HG02981 (cell line): ENCODE results near the gene B3GNT7.
"Not testable (repeated sequence)": the region's sequence is repeated elsewhere in the genome, so short reads cannot be mapped to it uniquely, and the experiment has no call there.

Source experiments
- ATAC-seq: cut with Tn5 transposase; IDR thresholded peaks from one replicate; pipeline ENCODE4 v1.9.1; 2021; ENCODE audit warnings: mild to moderate bottlenecking, moderate library complexity; ENCODE audit not compliant: unreplicated experiment

The B3GNT7 gene, protein sequence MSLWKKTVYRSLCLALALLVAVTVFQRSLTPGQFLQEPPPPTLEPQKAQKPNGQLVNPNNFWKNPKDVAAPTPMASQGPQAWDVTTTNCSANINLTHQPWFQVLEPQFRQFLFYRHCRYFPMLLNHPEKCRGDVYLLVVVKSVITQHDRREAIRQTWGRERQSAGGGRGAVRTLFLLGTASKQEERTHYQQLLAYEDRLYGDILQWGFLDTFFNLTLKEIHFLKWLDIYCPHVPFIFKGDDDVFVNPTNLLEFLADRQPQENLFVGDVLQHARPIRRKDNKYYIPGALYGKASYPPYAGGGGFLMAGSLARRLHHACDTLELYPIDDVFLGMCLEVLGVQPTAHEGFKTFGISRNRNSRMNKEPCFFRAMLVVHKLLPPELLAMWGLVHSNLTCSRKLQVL

DNA sequence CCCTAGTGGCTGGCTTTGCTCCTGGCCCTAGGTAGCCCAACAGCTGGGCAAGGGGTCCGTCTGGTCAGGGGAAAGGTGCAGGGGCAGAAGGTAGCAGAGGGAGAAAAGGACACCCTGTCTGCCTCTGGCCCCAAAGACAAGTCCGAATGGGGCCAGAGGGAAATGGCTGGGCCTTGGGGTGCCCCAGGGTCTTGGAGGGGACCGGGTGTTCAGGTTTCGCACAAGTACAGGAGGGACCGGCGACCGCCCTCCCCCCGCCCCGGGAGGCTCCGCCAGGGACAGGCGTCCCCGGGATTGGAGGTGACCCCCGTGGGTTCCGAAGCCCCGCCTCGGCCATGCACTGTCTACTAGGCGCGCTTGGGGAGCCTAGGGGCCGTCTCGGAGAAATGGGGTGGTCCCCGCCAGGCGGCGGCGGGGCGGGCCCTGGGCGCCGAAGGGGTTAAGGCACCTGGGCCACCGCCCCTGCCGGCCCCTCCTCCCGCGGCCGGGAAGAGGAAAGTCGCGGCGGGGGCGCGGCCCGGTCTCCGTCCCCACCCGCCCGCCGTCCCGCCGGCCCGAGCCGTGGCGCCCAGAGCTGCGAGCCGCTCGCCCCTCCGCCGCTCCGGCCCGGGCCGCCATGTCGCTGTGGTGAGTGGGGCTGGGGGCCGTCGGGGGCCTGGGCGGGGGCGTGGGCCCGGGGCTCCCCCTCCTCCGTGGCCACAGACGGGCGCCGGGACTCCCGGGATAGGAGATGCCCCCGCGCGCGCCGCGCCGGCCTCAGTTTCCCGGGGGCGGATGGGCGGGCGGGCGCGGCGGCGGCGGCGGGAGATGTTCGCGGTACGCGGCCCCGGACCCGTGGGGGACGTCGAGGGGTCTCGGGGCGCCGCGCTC is at the start of gene B3GNT7:
Gene B3GNT7, plus strand, starts transcription at position 523 of the 870 bp plus-strand sequence. Its CDS starts 94 bp downstream, at position 617.
- no peak for ATAC-seq

DNA sequence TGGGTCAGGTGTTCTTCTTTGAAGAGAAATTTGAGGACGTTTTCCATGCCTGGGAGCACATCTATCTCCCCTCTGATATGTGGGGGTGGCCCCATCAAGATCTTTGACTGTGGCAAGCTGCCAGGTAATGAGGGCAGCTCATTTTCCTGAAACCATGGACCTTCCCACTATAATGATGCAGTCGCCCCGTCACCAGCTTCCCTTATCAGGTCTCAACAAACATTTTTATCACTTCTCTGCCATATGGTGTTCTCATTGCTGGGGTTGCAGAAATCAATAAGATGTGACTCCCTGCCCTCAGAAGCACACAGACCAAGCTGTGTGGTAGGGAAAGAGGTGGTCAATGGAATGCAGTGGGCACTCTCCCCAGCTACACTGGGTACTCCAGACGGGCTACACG is 48.4 kb upstream of the B3GNT7 start:
- no peak for ATAC-seq

DNA sequence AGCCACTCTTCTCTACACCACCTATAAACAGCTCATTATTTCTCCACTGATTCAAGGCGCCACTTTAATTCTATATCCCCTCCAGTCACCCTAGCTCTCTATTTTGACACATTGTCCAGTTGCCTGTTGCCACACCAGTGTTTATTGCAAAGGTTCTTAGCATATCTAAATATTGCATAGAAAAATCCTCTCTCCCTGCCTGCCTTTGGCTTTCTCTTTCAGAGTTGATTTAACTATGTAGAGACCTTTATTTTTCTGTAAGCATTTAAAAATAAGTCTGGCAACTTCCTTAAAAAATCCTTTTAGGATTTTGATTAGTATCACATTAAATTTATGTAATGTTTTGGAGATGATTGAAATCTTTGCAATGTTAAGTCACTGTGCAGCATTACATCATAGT is 47.9 kb upstream of the B3GNT7 start:
- ATAC-seq: no peak

DNA sequence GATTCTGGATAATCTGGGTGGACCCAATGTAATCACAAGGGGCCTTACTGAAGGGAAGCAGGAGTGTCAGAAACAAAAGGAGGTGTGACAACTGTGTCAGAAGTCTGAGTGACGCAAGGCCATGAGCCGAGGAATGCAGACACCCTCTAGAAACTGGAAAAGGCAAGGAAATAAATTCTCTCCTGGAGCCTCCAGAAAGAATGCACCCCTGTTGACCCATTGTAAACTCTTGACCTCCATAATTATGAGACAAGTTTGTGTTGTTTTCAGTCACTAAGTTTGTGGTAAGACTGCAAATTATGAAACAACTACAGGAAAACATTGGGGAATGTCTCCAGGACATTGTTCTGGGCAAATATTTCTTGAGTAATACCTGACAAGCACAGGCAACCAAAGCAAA is 47.3 kb upstream of the B3GNT7 start:
- no peak for ATAC-seq

DNA sequence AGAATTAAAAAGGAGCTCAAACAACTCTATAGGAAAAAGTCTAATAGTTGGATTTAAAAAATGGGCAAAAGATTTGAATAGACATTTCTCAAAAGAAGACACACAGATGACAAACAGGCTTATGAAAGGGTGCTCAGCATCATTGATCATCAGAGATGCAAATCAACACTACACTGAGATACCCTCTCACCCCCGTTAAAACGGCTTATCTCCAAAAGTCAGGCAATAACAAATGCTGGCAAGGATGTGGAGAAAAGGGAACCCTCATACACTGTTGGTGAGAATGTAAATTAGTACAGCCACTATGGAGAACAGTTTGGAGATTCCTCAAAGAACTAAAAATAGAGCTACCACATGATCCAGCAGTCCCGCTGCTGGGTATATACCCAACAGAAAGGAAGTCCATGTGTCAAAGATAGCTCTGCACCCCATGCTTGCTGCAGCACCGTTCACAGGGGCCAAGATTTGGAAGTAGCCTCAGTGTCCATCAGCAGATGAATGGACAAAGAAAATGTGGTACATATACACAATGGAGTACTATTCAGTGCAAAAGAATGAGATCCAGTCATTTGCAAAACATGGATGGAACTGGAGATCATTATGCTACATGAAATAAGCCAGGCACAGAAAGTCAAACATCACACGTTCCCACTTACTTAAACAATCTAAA is 46.7 kb upstream of the B3GNT7 start:
- ATAC-seq: no peak

DNA sequence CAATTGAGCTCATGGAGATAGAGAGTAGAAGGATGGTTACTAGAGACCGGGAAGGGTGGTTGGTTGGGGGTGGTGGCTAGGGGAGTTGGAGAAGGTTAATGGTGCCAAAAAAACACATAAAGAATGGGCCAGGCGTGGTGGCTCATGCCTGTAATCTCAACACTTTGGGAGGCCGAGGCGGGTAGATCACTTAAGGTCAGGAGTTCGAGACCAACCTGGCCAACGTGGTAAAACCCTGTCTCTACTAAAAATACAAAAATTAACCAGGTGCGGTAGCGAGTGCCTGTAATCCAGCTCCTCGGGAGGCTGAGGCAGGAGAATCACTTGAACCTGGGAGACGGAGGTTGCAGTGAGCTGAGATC is 46.2 kb upstream of the B3GNT7 start:
- ATAC-seq: not testable (repeated sequence)

DNA sequence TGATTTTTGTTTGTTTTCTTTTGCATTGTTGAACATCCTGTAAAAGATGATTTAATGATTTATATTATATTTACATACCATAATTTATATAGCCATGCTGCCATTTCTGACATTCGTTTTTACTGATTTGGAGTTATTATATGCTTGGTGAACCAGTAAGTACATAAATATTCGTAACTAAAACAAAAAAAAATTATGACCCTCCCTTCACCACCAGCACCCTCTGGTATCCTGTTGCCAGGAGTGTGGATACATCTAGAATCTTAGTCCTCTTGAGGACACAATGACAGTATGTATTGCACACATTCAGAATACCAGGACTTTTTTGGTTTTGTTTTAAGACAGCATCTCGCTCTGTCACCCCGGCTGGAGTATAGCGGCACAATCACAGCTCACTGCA is 43.9 kb upstream of the B3GNT7 start:
- ATAC-seq: no peak

DNA sequence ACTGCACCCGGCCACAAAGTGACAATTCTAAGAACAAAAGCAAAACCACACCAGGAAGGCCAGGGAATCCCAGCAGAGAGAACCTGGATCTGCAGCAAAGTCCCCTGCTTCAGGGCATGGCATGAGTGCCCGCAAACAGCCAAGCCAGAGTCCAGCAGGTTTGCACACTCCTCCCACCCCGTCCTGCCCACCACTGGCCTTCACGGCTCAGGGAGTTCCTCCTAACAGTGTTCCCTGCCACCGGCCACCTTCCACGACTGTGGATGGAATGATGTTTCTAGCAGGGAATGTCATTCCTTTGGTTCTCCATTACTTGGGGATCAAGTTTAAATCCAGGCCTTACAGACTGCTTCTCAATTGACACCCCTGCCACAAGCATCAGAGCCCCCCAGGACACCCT is 42.0 kb upstream of the B3GNT7 start:
- no peak for ATAC-seq

DNA sequence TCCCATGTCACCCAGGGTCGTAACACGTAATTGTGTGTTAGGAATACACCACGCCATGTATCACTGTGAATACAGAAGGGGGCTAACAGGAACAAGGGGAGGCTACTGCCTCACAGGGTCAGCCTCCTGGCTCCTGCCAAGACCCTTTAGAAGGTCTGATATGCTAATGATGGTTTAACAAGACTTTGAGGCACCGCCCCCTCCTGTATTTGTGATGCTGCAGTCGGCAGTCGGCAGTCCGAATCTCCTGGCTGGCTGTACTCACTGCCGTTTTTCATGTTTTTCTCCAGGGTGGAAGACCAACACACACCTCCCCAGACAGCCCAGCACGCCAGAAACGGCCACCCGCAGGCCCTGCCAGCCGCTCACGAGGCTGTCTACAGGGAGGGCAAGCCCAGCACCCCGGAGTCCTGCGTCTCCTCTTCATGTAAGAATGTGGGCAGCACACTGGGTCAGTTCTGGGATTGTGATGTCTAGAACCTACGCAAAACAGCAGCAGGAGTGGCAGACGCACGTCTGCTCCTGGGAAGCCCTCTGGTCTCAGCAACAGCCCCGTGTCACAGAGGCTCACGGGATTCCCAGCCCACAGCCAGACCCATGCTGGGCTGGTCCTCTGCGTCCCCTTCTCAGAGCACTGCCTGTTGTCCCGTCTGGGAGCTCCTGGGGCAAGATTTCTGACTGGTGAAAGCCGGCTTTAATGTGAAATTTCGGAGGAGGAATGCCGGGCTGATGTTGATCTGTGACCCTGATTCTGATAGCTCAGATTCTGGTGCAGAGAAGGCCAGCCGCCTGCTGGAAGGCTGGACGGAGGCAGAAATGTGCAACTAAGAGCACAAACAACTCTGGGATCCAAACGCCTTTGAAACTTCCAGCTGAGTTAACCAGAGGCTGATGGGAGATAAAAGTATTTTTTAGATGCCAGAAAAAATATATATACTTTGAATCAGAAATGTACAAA is 39.7 kb upstream of the B3GNT7 start:
- no peak for ATAC-seq

DNA sequence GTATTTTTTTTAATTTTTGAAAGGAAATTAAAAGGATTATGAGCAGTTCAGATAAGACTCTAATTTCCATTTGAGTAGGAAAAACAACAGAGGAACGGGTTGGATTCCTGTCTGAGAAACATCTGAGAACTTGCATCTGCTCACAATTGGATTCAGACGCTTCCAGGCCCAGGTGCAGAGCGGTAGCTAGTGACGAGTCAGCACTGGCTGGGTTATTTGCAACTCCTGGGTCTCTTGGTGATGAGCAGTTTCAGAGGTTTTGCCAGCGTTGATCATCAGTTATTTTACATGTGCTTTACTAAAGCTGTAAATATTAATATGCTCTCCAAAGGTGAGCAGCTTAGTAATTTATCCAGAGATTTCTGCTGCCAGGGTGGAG is 39.1 kb upstream of the B3GNT7 start:
- ATAC-seq: no peak

DNA sequence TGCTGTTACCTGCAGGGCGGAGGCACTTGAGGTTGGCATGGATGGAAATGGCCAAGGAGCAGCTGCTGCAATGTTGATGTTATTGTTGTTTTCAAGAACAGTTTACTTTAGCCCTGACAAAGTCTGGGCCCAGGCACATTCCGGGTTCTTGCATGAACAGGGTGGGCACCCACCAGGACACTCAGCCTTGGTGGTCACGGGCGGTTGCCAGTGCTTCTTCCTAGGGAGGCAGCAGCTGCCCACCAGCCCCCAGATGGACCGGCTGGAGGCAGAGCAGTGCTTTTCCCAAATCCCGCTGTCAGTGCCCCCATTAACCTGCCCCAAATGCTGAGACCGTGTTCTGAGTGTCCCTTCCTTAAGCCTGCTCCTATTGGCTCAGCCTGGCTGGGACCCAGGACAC is 38.5 kb upstream of the B3GNT7 start:
- ATAC-seq: no peak

DNA sequence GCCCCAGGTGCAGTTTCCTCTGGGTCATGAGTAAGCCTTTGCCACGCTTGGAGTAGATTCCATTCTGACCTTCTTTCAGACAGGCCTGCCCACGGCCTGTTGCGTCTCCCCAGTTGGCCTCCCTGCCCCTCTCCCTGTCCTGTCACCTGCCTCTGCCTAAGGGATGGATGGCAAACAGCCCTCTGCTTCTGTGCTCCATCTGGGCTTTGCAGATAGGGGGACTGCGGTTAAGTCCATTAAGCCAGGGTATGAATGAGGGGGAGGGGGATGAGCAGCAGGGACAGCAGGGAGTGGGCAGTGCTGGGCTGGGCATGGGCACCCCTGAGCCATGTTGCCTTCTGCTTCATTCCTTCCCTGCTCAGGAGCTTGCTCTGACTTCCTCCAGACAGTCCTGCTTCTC is 37.6 kb upstream of the B3GNT7 start:
- no peak for ATAC-seq

DNA sequence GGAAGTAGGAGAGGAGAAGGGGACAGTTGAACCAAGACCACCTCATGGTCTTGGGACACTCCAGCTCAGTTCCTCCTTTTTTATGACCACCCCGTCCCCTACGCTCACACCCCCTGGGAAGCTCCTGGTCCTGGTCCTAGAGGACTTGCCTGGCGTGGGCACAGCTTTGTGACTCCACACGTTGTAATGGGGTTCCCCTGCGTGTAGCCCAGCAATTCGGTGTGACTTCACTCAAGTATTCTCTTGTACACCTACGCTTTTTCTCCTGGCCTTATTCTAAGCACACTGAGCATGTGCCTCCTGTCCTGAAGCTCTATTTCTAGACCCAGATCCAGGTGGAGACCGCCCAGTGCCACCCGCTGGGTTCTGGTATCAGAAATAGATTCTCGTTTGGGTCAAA is 36.1 kb upstream of the B3GNT7 start:
- ATAC-seq: no peak

DNA sequence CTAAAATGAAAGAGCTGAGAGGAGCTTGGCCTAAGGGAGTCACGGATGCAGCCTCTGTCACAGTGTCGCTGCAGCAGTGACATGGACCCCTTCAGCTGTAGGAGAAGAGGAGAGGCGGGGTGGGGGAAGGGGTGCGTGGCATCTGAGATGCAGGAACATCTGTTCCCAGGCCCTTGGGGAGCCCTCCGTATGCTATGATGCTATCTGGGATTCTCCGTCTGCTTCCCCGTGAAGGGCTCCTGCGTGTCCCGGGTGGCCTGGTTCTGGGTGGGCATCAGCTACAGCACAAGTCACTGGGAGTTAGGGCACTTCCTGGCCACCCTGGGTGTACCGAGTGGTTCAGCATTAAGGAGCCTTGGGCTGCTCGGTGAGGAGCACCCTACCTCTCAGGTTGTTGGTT is 35.6 kb upstream of the B3GNT7 start:
- no peak for ATAC-seq

DNA sequence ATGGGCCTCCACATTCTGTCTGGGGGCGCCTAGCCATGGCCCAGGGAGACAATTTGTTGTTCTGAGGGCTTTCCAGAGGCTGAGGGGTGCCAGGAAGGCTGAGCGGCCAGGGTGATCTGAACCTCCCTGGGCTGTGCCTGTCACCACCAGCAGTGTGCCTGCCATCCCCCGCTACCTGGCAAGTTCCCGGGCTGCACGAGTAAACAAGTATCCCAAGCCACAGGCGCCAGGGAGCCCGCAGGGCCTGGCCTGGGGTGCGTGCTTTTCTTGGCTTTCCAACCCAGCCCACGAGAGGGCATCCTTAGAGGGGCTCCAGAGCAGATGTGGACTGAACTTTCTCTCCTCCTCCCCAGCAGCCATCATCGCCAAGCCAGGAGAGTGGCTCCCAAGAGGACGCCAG is 35.1 kb upstream of the B3GNT7 start:
- no peak for ATAC-seq

DNA sequence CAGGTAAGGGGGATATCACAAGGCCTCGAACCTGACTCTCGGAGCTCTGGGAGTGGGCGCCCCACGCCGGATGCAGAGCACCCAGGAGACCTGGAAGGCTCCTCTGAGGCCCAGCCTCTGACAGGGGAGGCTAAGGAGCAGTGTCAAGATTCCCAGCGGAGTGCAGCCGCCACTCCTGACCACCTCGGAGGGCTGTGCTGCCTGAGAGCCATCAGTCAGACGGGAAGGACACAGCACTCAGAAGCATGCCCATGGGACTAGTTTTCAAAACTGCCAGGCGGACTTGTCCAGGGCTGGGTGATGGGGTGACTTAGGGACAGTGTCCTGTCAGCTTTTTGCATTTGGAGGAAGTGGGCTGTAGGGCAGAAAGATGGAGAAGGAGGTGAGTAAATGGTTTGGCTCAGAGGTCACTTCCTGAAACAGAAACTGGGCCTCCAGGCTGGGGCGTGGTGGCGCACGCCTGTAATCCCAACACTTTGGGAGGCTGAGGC is 34.6 kb upstream of the B3GNT7 start:
- no peak for ATAC-seq

DNA sequence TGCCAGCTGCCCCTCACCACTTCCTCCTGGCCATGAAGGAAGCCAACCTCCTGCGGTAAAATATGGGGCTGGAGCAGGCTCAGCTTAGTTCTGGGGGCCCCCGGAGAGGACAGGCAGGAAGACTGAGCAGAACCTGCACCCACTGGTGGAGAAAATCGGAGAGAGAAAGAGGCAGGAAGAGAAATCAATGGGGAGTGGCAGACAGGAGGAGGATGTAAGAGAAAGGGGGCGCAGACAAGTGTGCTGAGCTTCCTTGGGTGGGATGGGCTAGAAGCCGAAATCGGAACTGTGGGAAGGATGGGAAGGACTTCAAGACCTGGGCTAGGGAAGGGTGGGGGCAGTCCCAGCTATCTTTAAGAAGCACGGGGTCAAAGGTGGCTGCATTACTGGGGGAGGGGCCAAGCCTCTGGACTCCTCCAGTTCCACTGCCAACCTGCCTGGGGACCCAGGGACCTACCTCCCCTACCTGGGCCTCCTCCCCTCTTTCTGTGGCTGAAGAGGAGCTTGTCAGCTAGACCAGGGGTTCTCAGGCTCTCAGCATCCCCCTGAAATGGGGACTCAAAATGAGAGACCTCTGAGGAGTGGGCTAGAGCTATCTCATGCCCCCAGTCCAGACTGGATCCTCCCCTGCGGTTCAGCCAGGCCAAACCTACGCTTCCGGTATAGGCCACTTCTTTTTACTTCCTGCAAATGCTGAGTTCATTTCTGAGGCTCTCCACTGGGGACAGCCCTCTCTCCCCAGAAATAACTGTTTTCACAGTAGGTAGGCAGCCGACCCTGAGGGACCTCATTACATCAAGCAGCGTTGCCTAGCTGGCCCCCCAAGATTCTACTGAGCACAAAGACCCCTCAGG is 33.6 kb upstream of the B3GNT7 start:
- peak; percentile 97 for ATAC-seq

DNA sequence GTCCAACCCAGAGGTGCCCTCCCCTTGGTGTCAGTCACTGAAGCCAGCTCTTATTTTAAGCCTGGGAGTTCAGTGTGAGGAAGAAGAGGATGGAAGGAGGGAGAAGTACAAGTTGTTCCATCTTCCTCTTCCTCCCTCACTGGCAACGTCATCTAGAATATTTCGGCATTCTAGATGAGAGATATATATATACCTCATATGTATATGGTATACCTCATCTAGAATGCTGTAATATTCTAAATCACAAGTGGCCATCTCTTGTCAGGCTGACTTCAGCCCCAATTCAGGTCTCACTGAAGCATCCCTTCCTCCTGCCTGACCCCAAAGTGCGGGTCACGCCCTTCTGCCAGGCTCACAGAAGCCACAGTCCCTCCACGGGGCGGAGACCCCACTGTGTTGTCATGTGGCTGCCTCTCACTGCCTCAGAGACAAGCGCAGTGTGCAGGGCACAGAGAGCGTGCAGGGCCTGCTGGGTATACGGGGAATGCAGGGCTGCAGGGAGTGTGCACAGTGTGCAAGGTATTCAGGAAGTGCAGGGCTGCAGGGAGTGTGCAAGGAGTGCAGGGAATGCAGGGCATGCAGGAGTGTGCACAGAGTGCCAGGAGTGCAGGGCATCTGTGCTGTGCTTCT is 32.8 kb upstream of the B3GNT7 start:
- ATAC-seq: no peak

DNA sequence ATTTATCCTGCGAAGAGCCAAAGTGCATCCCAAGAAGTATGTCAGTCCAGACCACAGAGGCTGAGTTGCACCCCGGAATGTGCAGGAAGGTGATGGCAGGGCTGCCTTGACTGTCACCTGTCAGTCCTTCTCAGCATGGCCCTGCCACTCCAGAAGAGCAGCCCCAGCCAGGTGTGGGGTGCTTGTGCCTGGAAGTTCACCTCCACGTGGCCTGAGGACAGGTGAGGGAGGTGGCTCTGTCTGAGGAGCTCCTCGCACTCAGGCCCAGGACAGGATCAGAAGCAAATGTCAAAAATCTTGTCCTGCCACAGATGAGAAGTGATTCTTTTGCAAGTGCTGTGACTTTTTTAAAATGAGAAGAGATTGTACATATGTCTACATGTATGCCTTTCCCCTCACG is 31.4 kb upstream of the B3GNT7 start:
- no peak for ATAC-seq
